ENCODE data around the gene PSD4. TPM values are rescaled to one million over a fixed set of nuclear protein-coding genes. Genes with fewer than 3 reads are reported as not detected.

Gene PSD4
- total and polyA plus RNA-seq, 10 donors: 43.9 to 154 (median 88.1) TPM

- no peak overlapping the region for H3K27ac ChIP-seq
- no peaks in the 10 kb centered on the region for H3K9me3 ChIP-seq
- no peak for DNase-seq
- WGBS, 5 donors: 71 to 95% (median 94%) methylated on average over 6 of the region's 6 CpGs
- H3K36me3 ChIP-seq: peaks cover 0 to 21% (median 12%) of the 10 kb centered on the region in 6 donors
- H3K27me3 ChIP-seq (replicated peaks in 1 of 7): no peaks in the 10 kb centered on the region
- no peak overlapping the region for H3K4me3 ChIP-seq
- TF ChIP-seq CTCF (IDR thresholded peaks at IDR 0.05 in 8 of 11, conservative IDR thresholded peaks at IDR 0.05 in 3 of 11): no peak
- no peak for TF ChIP-seq POLR2A (IDR thresholded peaks at IDR 0.05)
- no peak for TF ChIP-seq POLR2AphosphoS5 (IDR thresholded peaks at IDR 0.05)
- intact Hi-C loops (cut with DNase I; ENCODE audit: low total_unique reads): loop anchor here (10.0 kb wide), 1 partner anchor 49 kb away; no protein-coding TSS in a partner anchor
- peaks cover 0 to 18% (median 8%) of the 10 kb centered on the region in 6 donors for H3K4me1 ChIP-seq
Observed at GRCh38 chr2:113206251-113206650, 32.5 kb downstream of the PSD4 start.

GRCh38 chr2:113207021-113207420, 33.2 kb downstream of the PSD4 start:
- H3K4me1 ChIP-seq: peaks cover 3 to 24% (median 8%) of the 10 kb centered on the region in 6 donors
- peaks cover 0 to under 1% (median 0%) of the 10 kb centered on the region in 7 donors for H3K27me3 ChIP-seq (replicated peaks in 1 of 7)
- H3K9me3 ChIP-seq: no peaks in the 10 kb centered on the region
- H3K36me3 ChIP-seq: peaks cover 0 to 13% (median 5%) of the 10 kb centered on the region in 6 donors
- DNase-seq: no peak
- no peak for TF ChIP-seq POLR2AphosphoS5 (IDR thresholded peaks at IDR 0.05)
- no peak for TF ChIP-seq CTCF (IDR thresholded peaks at IDR 0.05 in 8 of 11, conservative IDR thresholded peaks at IDR 0.05 in 3 of 11)
- no peak for TF ChIP-seq POLR2A (IDR thresholded peaks at IDR 0.05)
- intact Hi-C loops (cut with DNase I; ENCODE audit: low total_unique reads): loop anchor here (10.0 kb wide), 1 partner anchor 48 kb away; no protein-coding TSS in a partner anchor
- no peak overlapping the region for H3K27ac ChIP-seq
- H3K4me3 ChIP-seq: no peak overlapping the region
- WGBS, 5 donors: 84 to 96% (median 90%) methylated on average over 2 of the region's 2 CpGs

GRCh38 chr2:113208396-113208795, 34.6 kb downstream of the PSD4 start:
- Histone ChIP-seq H3K27ac (no peak overlapping the region), H3K9me3 (no peaks in the 10 kb centered on the region), H3K4me3 (no peak overlapping the region), H3K27me3 (replicated peaks in 1 of 7) (peaks cover 0 to 10% (median 0%) of the 10 kb centered on the region in 7 donors), H3K36me3 (no peaks in the 10 kb centered on the region), H3K4me1 (peaks cover 4 to 34% (median 9%) of the 10 kb centered on the region in 6 donors)
- TF ChIP-seq CTCF (IDR thresholded peaks at IDR 0.05 in 8 of 11, conservative IDR thresholded peaks at IDR 0.05 in 3 of 11) (no peak), POLR2A (IDR thresholded peaks at IDR 0.05) (no peak), POLR2AphosphoS5 (IDR thresholded peaks at IDR 0.05) (no peak)
- 90 to 97% (median 95%) methylated on average over 5 of the region's 5 CpGs for WGBS, 5 donors
- DNase-seq: no peak
- intact Hi-C loops (cut with DNase I; ENCODE audit: low total_unique reads): loop anchor here (10.0 kb wide), 1 partner anchor 46 kb away; no protein-coding TSS in a partner anchor

- peaks cover 4 to 29% (median 7%) of the 10 kb centered on the region in 6 donors for H3K4me1 ChIP-seq
Observed at GRCh38 chr2:113209011-113209645, 35.4 kb downstream of the PSD4 start.

More at GRCh38 chr2:113209011-113209645, 35.4 kb downstream of the PSD4 start:
- no peaks in the 10 kb centered on the region for H3K36me3 ChIP-seq
- no peaks in the 10 kb centered on the region for H3K9me3 ChIP-seq
- no peak for TF ChIP-seq POLR2AphosphoS5 (IDR thresholded peaks at IDR 0.05)
- TF ChIP-seq CTCF (IDR thresholded peaks at IDR 0.05 in 8 of 11, conservative IDR thresholded peaks at IDR 0.05 in 3 of 11): no peak
- no peak for TF ChIP-seq POLR2A (IDR thresholded peaks at IDR 0.05)
- H3K27me3 ChIP-seq (replicated peaks in 1 of 7): peaks cover 0 to 10% (median 0%) of the 10 kb centered on the region in 7 donors
- intact Hi-C loops (cut with DNase I; ENCODE audit: low total_unique reads): loop anchor here (10.0 kb wide), 1 partner anchor 46 kb away; no protein-coding TSS in a partner anchor
- H3K27ac ChIP-seq: no peak overlapping the region
- H3K4me3 ChIP-seq: no peak overlapping the region
- no peak for DNase-seq
- WGBS, 5 donors: 82 to 91% (median 84%) methylated on average over 8 of the region's 8 CpGs
